GM20000 (cell line): ENCODE data around the gene PCNX3.

Source experiments
- DNase-seq: peaks from one replicate; pipeline ENCODE4 v3.0.0; 2012; ENCODE audit warnings: low spot score
- CTCF ChIP-seq: IDR thresholded peaks from 2 replicates; pipeline ENCODE4 v1.5.1; 2012; ENCODE audit warnings: mild to moderate bottlenecking, control low read depth; ENCODE audit errors: extremely low read depth, missing control alignments

The PCNX3 gene

GRCh38 chr11:65646958-65647701 lies 31.6 kb downstream of the PCNX3 start:
- TF ChIP-seq CTCF: no peak
- DNase-seq: no peak

- DNase-seq: no peak
Observed at GRCh38 chr11:65648997-65649493, 33.5 kb downstream of the PCNX3 start.

GRCh38 chr11:65649656-65650546 lies 34.3 kb downstream of the PCNX3 start:
- no peak for DNase-seq
- TF ChIP-seq CTCF: no peak

More at GRCh38 chr11:65648997-65649493, 33.5 kb downstream of the PCNX3 start:
- TF ChIP-seq CTCF: no peak

- no peak for TF ChIP-seq CTCF
- DNase-seq: no peak
Observed at GRCh38 chr11:65650547-65651338, 35.2 kb downstream of the PCNX3 start.

- TF ChIP-seq CTCF: no peak
- no peak for DNase-seq
Observed at GRCh38 chr11:65651339-65651588, 35.7 kb downstream of the PCNX3 start.

- TF ChIP-seq CTCF: no peak
Observed at GRCh38 chr11:65651589-65652510, 36.3 kb downstream of the PCNX3 start.

More at GRCh38 chr11:65651589-65652510, 36.3 kb downstream of the PCNX3 start:
- no peak for DNase-seq
